Posterior vena cava (tissue), 2 donors: ENCODE measurements around the gene PNPLA8. TPM values are rescaled to one million over a fixed set of nuclear protein-coding genes. Genes with fewer than 3 reads are reported as not detected.

Experiments used
- DNase-seq: peaks from one replicate; pipeline ENCODE4 v3.0.0-alpha.2; 2020; ENCODE audit warnings: low spot score
- intact Hi-C, 2 donors: fragments of 100-400 bp; cut with DNase I; formaldehyde crosslinking; loops; one replicate each; pipeline versions ENCODE4 v1.14.1 to v1.14.2; 2022 to 2023
- total RNA-seq, 2 donors: library from RNA; stranded (reverse); fragmentation: NEBNext Ultra II Directional; extraction: Animal tissue kit (Norgen Biotek cat#: 25700); gene quantifications; one replicate each; pipeline ENCODE4 v1.2.1, GENCODE V29; 2021
- donor health status: DM: yes; HTN: yes; CAD: no.
- donor health status: DM: yes; HTN: yes; CAD: no.

Gene PNPLA8
- total RNA-seq, 2 donors from 2014 or later = 39.6 to 46.6 TPM

- intact Hi-C loops = loop anchor here in 1 of 2 donors (2.0 kb wide), 1 partner anchor 28 kb away; no protein-coding TSS in a partner anchor
Observed at GRCh38 chr7:108454674-108455550, 71.0 kb downstream of the PNPLA8 start.

GRCh38 chr7:108454317-108454673, 71.6 kb downstream of the PNPLA8 start:
- intact Hi-C loops = loop anchor here in 1 of 2 donors (2.0 kb wide), 1 partner anchor 27 kb away; no protein-coding TSS in a partner anchor
- DNase-seq = no peak

More at GRCh38 chr7:108454674-108455550, 71.0 kb downstream of the PNPLA8 start:
- DNase-seq = no peak

GRCh38 chr7:108453320-108453719, 72.6 kb downstream of the PNPLA8 start:
- DNase-seq = no peak
- intact Hi-C loops = no loop called here

GRCh38 chr7:108452707-108453106, 73.2 kb downstream of the PNPLA8 start:
- no peak for DNase-seq
- intact Hi-C loops = no loop called here

GRCh38 chr7:108451296-108451848, 74.6 kb downstream of the PNPLA8 start:
- intact Hi-C loops = no loop called here
- no peak for DNase-seq

- intact Hi-C loops = no loop called here
- no peak for DNase-seq
Observed at GRCh38 chr7:108450160-108450559, 75.8 kb downstream of the PNPLA8 start.

GRCh38 chr7:108449521-108449920, 76.4 kb downstream of the PNPLA8 start:
- DNase-seq = no peak
- intact Hi-C loops = no loop called here

GRCh38 chr7:108448584-108449505, 77.1 kb downstream of the PNPLA8 start:
- no peak for DNase-seq
- intact Hi-C loops = no loop called here

GRCh38 chr7:108442039-108442568, 83.8 kb downstream of the PNPLA8 start:
- intact Hi-C loops = no loop called here
- DNase-seq = no peak

GRCh38 chr7:108441392-108441955, 84.5 kb downstream of the PNPLA8 start:
- no peak for DNase-seq
- intact Hi-C loops = no loop called here

- no peak for DNase-seq
- intact Hi-C loops = no loop called here
Observed at GRCh38 chr7:108440613-108441012, 85.3 kb downstream of the PNPLA8 start.

- DNase-seq = no peak
- intact Hi-C loops = no loop called here
Observed at GRCh38 chr7:108436906-108437305, 89.0 kb downstream of the PNPLA8 start.

- intact Hi-C loops = no loop called here
- no peak for DNase-seq
Observed at GRCh38 chr7:108434010-108434409, 91.9 kb downstream of the PNPLA8 start.

GRCh38 chr7:108431099-108431498, 94.8 kb downstream of the PNPLA8 start:
- intact Hi-C loops = no loop called here
- DNase-seq = no peak

- intact Hi-C loops = no loop called here
- DNase-seq = no peak
Observed at GRCh38 chr7:108430664-108431063, 95.3 kb downstream of the PNPLA8 start.

GRCh38 chr7:108427766-108428165, 98.2 kb downstream of the PNPLA8 start:
- intact Hi-C loops = loop anchor here in 1 of 2 donors (2.0 kb wide), 1 partner anchor 27 kb away; no protein-coding TSS in a partner anchor
- DNase-seq = no peak

- intact Hi-C loops = loop anchor here in 1 of 2 donors (2.0 kb wide), 1 partner anchor 29 kb away; no protein-coding TSS in a partner anchor
- DNase-seq = no peak
Observed at GRCh38 chr7:108425714-108426275, 100.1 kb downstream of the PNPLA8 start.

- intact Hi-C loops = loop anchor here in 1 of 2 donors (5.0 kb wide), 1 partner anchor 1617 kb away; no protein-coding TSS in a partner anchor
- no peak for DNase-seq
Observed at GRCh38 chr7:108424013-108424412, 101.9 kb downstream of the PNPLA8 start.
